Osteoblast (primary cell): Measurements from ENCODE around the gene SORCS3. TPM values are rescaled to one million over a fixed set of nuclear protein-coding genes. Genes with fewer than 3 reads are reported as not detected.

ENCODE experiments used
- DNase-seq: peaks from one replicate; pipeline ENCODE4 v3.0.0; 2011; ENCODE audit warnings: low spot score, mixed read lengths; ENCODE audit not compliant: insufficient read length; ENCODE audit errors: missing footprints
- H2AFZ ChIP-seq: 2 replicates; pipeline ENCODE4 v1.6.0; 2011; ENCODE audit warnings: mild to moderate bottlenecking, low read length
- H3K27ac ChIP-seq: 2 replicates; pipeline ENCODE4 v1.5.1; 2011; ENCODE audit warnings: mild to moderate bottlenecking, low read depth, low read length, moderate library complexity
- H3K27me3 ChIP-seq: 2 replicates; pipeline ENCODE4 v1.6.0; 2012; ENCODE audit warnings: mild to moderate bottlenecking, control low read depth, inconsistent platforms, low read length, moderate library complexity; ENCODE audit not compliant: insufficient read depth
- H3K36me3 ChIP-seq: 2 replicates; pipeline ENCODE4 v1.5.1; 2011; ENCODE audit warnings: mild to moderate bottlenecking, low read length, control low read depth, moderate library complexity; ENCODE audit not compliant: insufficient read depth
- H3K4me1 ChIP-seq: 2 replicates; pipeline ENCODE4 v1.5.1; 2011; ENCODE audit warnings: mild to moderate bottlenecking, low read length, control low read depth, moderate library complexity; ENCODE audit not compliant: insufficient read depth
- H3K4me2 ChIP-seq: 2 replicates; pipeline ENCODE4 v1.6.0; 2011; ENCODE audit warnings: mild to moderate bottlenecking, low read length; ENCODE audit not compliant: insufficient read depth
- H3K4me3 ChIP-seq: fragments of 200-600 bp; sonication (generic); 3 replicates; pipeline ENCODE4 v1.5.1; 2012; ENCODE audit warnings: mild to moderate bottlenecking, low read length, inconsistent platforms; ENCODE audit not compliant: insufficient read depth
- H3K79me2 ChIP-seq: 2 replicates; pipeline ENCODE4 v1.6.0; 2012; ENCODE audit warnings: mild to moderate bottlenecking, low read length, control low read depth, inconsistent platforms; ENCODE audit not compliant: insufficient read depth
- H3K9me3 ChIP-seq: 2 replicates; pipeline ENCODE4 v1.5.1; 2011; ENCODE audit warnings: low read depth, low read length, control low read depth
- H4K20me1 ChIP-seq: 2 replicates; pipeline ENCODE4 v1.6.0; 2012; ENCODE audit warnings: mild to moderate bottlenecking, low read length, control low read depth; ENCODE audit not compliant: insufficient read depth
- total RNA-seq: library from RNA; depleted of rRNA; stranded (reverse); fragments of >200 nt; gene quantifications from 2 replicates; pipeline ENCODE4 v1.2.3, GENCODE V29; 2012
- TF ChIP-seq, protein P1 (sequence below): IDR thresholded peaks from 2 replicates; pipeline ENCODE4 v1.5.1; 2011; ENCODE audit warnings: mild to moderate bottlenecking, low read depth, low read length, moderate library complexity; ENCODE audit errors: extremely low read depth

Gene SORCS3
- total RNA-seq, 1 donor = not detected

DNA sequence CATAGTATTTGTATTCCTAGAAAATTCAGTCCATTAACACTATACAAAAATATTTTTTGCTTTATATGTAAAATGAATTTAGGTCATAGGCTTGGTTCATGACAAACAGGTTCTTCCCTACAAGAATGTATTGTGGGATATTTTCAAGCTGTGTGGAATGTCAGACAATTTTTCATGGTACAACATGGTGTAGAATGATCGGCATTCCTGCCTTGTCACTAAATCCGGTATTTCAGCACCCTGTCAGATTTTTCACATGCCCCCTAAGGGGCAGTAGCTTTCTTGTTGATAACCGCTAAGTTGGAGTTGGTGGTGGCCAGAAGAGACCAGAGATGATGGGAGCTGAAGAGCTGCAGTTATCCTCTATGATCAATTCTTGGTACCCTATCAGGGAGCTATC, 154.3 kb downstream of the SORCS3 start:
- Histone ChIP-seq H3K4me3 (no peak overlapping the region), H3K4me1 (no peaks in the 10 kb centered on the region), H3K27me3 (no peaks in the 10 kb centered on the region), H3K4me2 (no peak overlapping the region), H3K79me2 (no peaks in the 10 kb centered on the region), H3K27ac (no peak overlapping the region), H3K9me3 (no peaks in the 10 kb centered on the region), H2AFZ (no peak overlapping the region), H3K36me3 (no peaks in the 10 kb centered on the region), H4K20me1 (no peaks in the 10 kb centered on the region)
- DNase-seq = no peak
- TF ChIP-seq, protein P1, sequence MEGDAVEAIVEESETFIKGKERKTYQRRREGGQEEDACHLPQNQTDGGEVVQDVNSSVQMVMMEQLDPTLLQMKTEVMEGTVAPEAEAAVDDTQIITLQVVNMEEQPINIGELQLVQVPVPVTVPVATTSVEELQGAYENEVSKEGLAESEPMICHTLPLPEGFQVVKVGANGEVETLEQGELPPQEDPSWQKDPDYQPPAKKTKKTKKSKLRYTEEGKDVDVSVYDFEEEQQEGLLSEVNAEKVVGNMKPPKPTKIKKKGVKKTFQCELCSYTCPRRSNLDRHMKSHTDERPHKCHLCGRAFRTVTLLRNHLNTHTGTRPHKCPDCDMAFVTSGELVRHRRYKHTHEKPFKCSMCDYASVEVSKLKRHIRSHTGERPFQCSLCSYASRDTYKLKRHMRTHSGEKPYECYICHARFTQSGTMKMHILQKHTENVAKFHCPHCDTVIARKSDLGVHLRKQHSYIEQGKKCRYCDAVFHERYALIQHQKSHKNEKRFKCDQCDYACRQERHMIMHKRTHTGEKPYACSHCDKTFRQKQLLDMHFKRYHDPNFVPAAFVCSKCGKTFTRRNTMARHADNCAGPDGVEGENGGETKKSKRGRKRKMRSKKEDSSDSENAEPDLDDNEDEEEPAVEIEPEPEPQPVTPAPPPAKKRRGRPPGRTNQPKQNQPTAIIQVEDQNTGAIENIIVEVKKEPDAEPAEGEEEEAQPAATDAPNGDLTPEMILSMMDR = no peak

DNA sequence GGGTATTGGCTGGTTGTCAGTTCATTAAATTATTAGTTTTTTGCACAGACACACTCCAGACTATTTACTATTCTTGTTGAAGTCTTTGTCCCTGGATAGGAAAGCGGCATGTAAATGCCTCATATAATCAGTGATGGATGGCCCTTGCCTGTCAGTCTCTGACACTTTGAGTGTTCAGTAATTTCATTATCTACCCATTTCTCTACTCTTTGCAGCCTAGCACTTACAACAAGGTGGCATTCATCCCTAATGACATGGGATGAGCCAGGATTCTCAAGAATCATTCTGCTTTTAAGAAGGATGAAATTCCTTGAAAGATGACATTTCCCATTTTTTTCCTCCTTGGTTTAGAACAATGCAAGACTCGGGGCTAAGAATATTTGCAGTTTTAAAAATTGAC, 155.7 kb downstream of the SORCS3 start:
- H4K20me1 ChIP-seq = no peaks in the 10 kb centered on the region
- H2AFZ ChIP-seq = no peak overlapping the region
- H3K79me2 ChIP-seq = no peaks in the 10 kb centered on the region
- H3K4me2 ChIP-seq = no peak overlapping the region
- TF ChIP-seq, protein P1 = no peak
- no peaks in the 10 kb centered on the region for H3K4me1 ChIP-seq
- no peaks in the 10 kb centered on the region for H3K36me3 ChIP-seq
- no peaks in the 10 kb centered on the region for H3K9me3 ChIP-seq
- H3K27me3 ChIP-seq = no peaks in the 10 kb centered on the region
- no peak overlapping the region for H3K4me3 ChIP-seq
- DNase-seq = no peak
- H3K27ac ChIP-seq = no peak overlapping the region

DNA sequence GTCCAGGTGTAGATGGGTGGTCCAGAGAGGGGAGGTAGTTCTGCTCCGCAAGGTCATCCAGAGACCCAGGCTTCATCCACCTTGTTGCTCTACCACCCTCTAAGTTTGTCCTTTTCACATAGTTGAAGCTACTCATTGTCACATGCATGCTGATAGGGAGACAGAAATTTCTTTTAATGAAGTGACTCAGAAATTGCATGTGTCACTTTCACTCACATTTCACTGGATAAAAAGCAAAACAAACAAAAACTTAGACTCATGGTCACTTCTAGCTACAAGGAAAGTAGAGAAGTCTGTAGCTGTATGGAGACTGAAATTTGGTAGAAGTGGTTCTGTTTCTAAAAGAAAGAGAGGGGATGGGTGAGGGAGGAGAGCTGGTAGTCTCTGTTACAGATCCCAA, 161.9 kb downstream of the SORCS3 start:
- Histone ChIP-seq H3K27me3 (no peaks in the 10 kb centered on the region), H3K27ac (no peak overlapping the region), H3K9me3 (peaks cover 2% of the 10 kb centered on the region), H4K20me1 (no peaks in the 10 kb centered on the region), H3K4me1 (no peaks in the 10 kb centered on the region), H2AFZ (no peak overlapping the region), H3K36me3 (no peaks in the 10 kb centered on the region), H3K79me2 (no peaks in the 10 kb centered on the region), H3K4me2 (no peak overlapping the region), H3K4me3 (no peak overlapping the region)
- TF ChIP-seq, protein P1 = no peak
- DNase-seq = no peak

DNA sequence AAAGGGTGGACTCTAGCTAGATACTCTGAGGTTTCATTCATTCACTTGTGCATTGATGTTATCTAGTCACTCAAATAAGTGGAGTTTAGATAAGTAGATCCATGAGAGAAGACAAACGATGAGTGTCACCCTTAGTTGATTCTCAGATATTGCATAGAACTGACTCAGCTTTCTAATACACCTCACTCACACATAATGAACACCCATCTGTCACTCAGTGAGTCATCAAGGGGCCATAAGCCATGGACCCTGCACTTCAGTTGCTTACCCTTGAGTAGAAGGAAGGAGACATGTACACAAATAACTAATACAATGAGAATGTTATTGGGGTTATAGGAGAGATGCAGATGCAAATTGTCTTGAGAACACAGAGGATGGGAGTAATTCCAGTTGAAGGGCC, 163.8 kb downstream of the SORCS3 start:
- H3K27me3 ChIP-seq = no peaks in the 10 kb centered on the region
- H3K4me1 ChIP-seq = no peaks in the 10 kb centered on the region
- DNase-seq = no peak
- no peak overlapping the region for H2AFZ ChIP-seq
- TF ChIP-seq, protein P1 = no peak
- no peak overlapping the region for H3K27ac ChIP-seq
- no peaks in the 10 kb centered on the region for H3K36me3 ChIP-seq
- H3K79me2 ChIP-seq = no peaks in the 10 kb centered on the region
- no peak overlapping the region for H3K4me3 ChIP-seq
- H4K20me1 ChIP-seq = no peaks in the 10 kb centered on the region
- peaks cover 5% of the 10 kb centered on the region for H3K9me3 ChIP-seq
- H3K4me2 ChIP-seq = no peak overlapping the region
